K562 (cell line): ENCODE data around the gene MAB21L3.

Source experiments
- BCLAF1 ChIP-seq, 2 experiments: fragments of 450-650 bp in 1 of 2; IDR thresholded peaks; 2 replicates each; pipeline ENCODE4 v1.6.1; 2011 to 2017; ENCODE audit warnings: low read depth in 2 of 2, antibody characterized with exemption in 1 of 2, borderline replicate concordance in 1 of 2, low read length in 1 of 2, mild to moderate bottlenecking in 1 of 2, mixed read lengths in 1 of 2; ENCODE audit not compliant: control insufficient read depth in 1 of 2
- CHD2 ChIP-seq: IDR thresholded peaks from 2 replicates; pipeline ENCODE4 v1.6.1; 2011; ENCODE audit warnings: low read depth, low read length
- CTCF ChIP-seq, 3 experiments: IDR thresholded peaks in 2 of 3; conservative IDR thresholded peaks in 1 of 3; 2 replicates each; pipeline ENCODE4 v1.5.1; 2011 to 2012; ENCODE audit warnings: low read length in 3 of 3, mild to moderate bottlenecking in 3 of 3, control low read depth in 2 of 3, improper control_type of control experiment in 1 of 3, inconsistent platforms in 1 of 3, low read depth in 1 of 3, mixed read lengths in 1 of 3, moderate library complexity in 1 of 3; ENCODE audit not compliant: insufficient read depth in 2 of 3
- GABPA ChIP-seq: fragments of 200-800 bp; sonication (Bioruptor generic); conservative IDR thresholded peaks from 2 replicates; pipeline ENCODE4 v1.6.1; 2016; ENCODE audit warnings: low read depth, missing genetic modification characterization, missing compliant biosample characterization
- NCOA1 ChIP-seq: fragments of 450-650 bp; IDR thresholded peaks from 2 replicates; pipeline ENCODE4 v1.6.1; 2016; ENCODE audit warnings: low read depth
- NKRF ChIP-seq: fragments of 450-650 bp; IDR thresholded peaks from 2 replicates; pipeline ENCODE4 v1.6.1; 2016; ENCODE audit warnings: borderline replicate concordance
- RFX1 ChIP-seq: fragments of 450-650 bp; IDR thresholded peaks from 2 replicates; pipeline ENCODE4 v1.6.1; 2016; ENCODE audit warnings: mild to moderate bottlenecking, moderate library complexity
- ZBTB26 ChIP-seq: fragments of 450-650 bp; formaldehyde crosslinking; IDR thresholded peaks from 2 replicates; pipeline ENCODE4 v1.4.0; 2022; ENCODE audit warnings: missing genetic modification characterization
- ZNF232 ChIP-seq: sonication (generic); formaldehyde crosslinking; IDR thresholded peaks from 2 replicates; pipeline ENCODE4 v1.8.0; 2022; ENCODE audit warnings: mild to moderate bottlenecking, missing genetic modification reagents

GRCh38 chr1:116075990-116076389 lies 35.2 kb upstream of the MAB21L3 start:
- no peak for TF ChIP-seq NKRF
- TF ChIP-seq ZBTB26 (CRISPR knock-in tag): no peak
- no peak for TF ChIP-seq CHD2
- no peak for TF ChIP-seq CTCF (IDR thresholded peaks at IDR 0.05 in 2 of 3, conservative IDR thresholded peaks at IDR 0.05 in 1 of 3; ENCODE audit: insufficient read depth in 2 of 3, low read depth in 1 of 3, low read length in 3 of 3)
- TF ChIP-seq GABPA: no peak
- TF ChIP-seq ZNF232 (CRISPR knock-in tag): no peak
- TF ChIP-seq NCOA1: no peak
- no peak for TF ChIP-seq BCLAF1 (IDR thresholded peaks at IDR 0.05; ENCODE audit: borderline replicate concordance in 1 of 2, control insufficient read depth in 1 of 2, low read depth in 2 of 2, low read length in 1 of 2)
- TF ChIP-seq RFX1: no peak
